DOHH2 (cell line): ENCODE results near the gene USF3.

ENCODE experiments used
- EZH2phosphoT487 ChIP-seq: fragments of 200-600 bp; sonication (generic); IDR thresholded peaks from 2 replicates; pipeline ENCODE4 v1.6.1; 2017; ENCODE audit warnings: borderline replicate concordance, mild to moderate bottlenecking, antibody characterized with exemption, low read length, moderate library complexity, mixed read lengths
- TF ChIP-seq, protein P1 (sequence below): fragments of 200-600 bp; sonication (generic); IDR thresholded peaks from one replicate; pipeline ENCODE4 v1.5.1; 2014; ENCODE audit warnings: antibody characterized with exemption, mild to moderate bottlenecking, low read depth, low read length; ENCODE audit not compliant: poor library complexity, severe bottlenecking

DNA sequence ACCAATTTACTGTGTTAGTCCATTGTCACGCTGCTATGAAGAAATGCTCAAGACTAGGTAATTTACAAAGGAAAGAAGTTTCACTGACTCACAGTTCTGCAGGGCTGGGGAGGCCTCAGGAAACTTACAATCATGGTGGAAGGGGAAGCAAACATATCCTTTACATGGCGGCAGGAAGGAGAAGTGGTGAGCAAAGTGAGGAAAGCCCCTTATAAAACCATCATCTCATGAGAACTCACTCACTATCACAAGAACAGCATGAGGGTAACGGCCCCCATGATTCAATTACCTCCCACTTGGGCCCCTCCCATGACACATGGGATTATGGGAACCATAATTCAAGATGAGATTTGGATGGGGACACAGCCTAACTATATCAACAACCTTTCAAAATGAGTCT lies 20.2 kb downstream of the USF3 start:
- TF ChIP-seq, protein P1, sequence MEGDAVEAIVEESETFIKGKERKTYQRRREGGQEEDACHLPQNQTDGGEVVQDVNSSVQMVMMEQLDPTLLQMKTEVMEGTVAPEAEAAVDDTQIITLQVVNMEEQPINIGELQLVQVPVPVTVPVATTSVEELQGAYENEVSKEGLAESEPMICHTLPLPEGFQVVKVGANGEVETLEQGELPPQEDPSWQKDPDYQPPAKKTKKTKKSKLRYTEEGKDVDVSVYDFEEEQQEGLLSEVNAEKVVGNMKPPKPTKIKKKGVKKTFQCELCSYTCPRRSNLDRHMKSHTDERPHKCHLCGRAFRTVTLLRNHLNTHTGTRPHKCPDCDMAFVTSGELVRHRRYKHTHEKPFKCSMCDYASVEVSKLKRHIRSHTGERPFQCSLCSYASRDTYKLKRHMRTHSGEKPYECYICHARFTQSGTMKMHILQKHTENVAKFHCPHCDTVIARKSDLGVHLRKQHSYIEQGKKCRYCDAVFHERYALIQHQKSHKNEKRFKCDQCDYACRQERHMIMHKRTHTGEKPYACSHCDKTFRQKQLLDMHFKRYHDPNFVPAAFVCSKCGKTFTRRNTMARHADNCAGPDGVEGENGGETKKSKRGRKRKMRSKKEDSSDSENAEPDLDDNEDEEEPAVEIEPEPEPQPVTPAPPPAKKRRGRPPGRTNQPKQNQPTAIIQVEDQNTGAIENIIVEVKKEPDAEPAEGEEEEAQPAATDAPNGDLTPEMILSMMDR, result no peak
- no peak for TF ChIP-seq EZH2phosphoT487
